ENCODE results near the gene FAM83E.

The FAM83E gene

DNA sequence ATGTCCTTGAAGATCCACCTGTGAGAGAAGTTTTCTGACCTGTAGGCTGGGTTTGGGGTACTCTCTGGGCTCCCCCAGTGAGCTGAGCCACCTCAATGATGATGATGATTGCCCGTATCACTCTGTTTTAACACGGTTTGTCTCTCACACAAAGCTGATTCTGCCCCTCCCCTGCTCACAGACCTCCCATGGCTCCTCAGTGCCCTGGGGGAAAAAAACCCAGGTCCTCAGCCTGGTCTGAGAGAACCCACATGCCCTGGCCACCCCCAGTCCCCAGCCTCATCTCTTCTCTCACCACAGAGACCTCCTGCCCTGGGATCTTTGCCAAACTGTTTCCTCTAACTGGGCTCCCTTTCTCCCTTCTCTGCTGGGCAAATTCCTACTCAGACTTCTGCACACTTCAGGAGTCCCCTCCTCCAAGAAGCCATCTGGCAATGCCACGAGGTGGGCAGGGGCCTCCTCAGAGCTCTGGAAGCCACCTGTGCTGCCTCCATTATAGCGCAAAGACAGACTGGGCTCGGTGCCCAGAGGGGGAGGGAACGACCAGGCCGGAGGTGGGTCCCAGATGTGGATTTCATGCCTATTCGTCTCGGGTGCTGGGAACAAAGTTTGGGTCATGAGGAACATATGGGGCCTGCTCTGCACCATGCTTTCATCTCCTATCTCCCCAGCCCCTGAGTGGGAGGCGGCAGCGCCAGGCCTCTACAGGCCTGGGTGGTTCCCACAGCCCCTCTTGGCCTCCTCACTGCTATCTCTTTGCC, 39.6 kb upstream of the FAM83E start:
- no peaks in the 10 kb centered on the region for H3K79me2 ChIP-seq (ENCODE audit: insufficient read depth, low read length)
- no peaks in the 10 kb centered on the region for H3K27me3 ChIP-seq (ENCODE audit: insufficient read depth, low read length, poor library complexity, severe bottlenecking)
- no peak overlapping the region for H3K4me3 ChIP-seq (ENCODE audit: low read length, poor library complexity, severe bottlenecking)
- H2AFZ ChIP-seq (ENCODE audit: low read length), result no peak overlapping the region; the same call in 1 of the 2 replicates
- H3K9me2 ChIP-seq (replicated peaks; ENCODE audit: low read depth, low read length), result no peaks in the 10 kb centered on the region
- no peaks in the 10 kb centered on the region for H3K4me1 ChIP-seq (ENCODE audit: insufficient read depth, low read length, poor library complexity, severe bottlenecking)
- no peaks in the 10 kb centered on the region for H4K20me1 ChIP-seq (ENCODE audit: insufficient read depth, low read length, poor library complexity, severe bottlenecking)
- H3K4me2 ChIP-seq (ENCODE audit: low read depth, low read length, poor library complexity, severe bottlenecking), result no peak overlapping the region
- TF ChIP-seq, protein P1, sequence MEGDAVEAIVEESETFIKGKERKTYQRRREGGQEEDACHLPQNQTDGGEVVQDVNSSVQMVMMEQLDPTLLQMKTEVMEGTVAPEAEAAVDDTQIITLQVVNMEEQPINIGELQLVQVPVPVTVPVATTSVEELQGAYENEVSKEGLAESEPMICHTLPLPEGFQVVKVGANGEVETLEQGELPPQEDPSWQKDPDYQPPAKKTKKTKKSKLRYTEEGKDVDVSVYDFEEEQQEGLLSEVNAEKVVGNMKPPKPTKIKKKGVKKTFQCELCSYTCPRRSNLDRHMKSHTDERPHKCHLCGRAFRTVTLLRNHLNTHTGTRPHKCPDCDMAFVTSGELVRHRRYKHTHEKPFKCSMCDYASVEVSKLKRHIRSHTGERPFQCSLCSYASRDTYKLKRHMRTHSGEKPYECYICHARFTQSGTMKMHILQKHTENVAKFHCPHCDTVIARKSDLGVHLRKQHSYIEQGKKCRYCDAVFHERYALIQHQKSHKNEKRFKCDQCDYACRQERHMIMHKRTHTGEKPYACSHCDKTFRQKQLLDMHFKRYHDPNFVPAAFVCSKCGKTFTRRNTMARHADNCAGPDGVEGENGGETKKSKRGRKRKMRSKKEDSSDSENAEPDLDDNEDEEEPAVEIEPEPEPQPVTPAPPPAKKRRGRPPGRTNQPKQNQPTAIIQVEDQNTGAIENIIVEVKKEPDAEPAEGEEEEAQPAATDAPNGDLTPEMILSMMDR (conservative IDR thresholded peaks at IDR 0.05; ENCODE audit: low read length), result no peak
- no peaks in the 10 kb centered on the region for H3K36me3 ChIP-seq (ENCODE audit: insufficient read depth, low read length)
- no peaks in the 10 kb centered on the region for H3K9me3 ChIP-seq (ENCODE audit: insufficient read depth, low read depth, low read length)
- no peaks in the 10 kb centered on the region for H3F3A ChIP-seq (ENCODE audit: low read depth)
- no peak overlapping the region for H3K9ac ChIP-seq (ENCODE audit: low read depth, low read length, poor library complexity, severe bottlenecking)

DNA sequence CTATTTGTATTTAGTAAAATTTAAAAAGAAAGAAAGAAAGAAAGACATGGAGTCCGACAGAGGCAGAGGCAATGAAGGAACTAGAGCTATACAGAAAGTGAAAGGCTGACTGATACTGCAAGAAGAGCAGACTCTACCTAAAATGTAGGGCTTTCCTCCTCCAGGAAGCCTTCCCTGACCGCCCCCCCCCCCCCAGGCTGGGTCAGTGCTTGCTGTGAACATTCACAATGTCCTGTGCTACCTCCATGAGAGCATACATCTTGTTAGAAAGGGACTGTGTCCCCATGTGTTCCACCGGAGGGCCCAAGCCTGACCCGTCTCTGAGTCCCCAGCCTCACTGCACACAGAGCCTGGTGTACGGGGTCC, 36.8 kb upstream of the FAM83E start:
- Histone ChIP-seq H3K36me3 (ENCODE audit: insufficient read depth, low read length) (no peaks in the 10 kb centered on the region), H3K4me2 (ENCODE audit: low read depth, low read length, poor library complexity, severe bottlenecking) (no peak overlapping the region), H3K79me2 (ENCODE audit: insufficient read depth, low read length) (no peaks in the 10 kb centered on the region), H3K9me3 (ENCODE audit: insufficient read depth, low read depth, low read length) (no peaks in the 10 kb centered on the region), H3K9me2 (replicated peaks; ENCODE audit: low read depth, low read length) (no peaks in the 10 kb centered on the region), H3K9ac (ENCODE audit: low read depth, low read length, poor library complexity, severe bottlenecking) (no peak overlapping the region), H3K4me1 (ENCODE audit: insufficient read depth, low read length, poor library complexity, severe bottlenecking) (no peaks in the 10 kb centered on the region), H4K20me1 (ENCODE audit: insufficient read depth, low read length, poor library complexity, severe bottlenecking) (no peaks in the 10 kb centered on the region), H3K4me3 (ENCODE audit: low read length, poor library complexity, severe bottlenecking) (no peak overlapping the region), H3F3A (ENCODE audit: low read depth) (no peaks in the 10 kb centered on the region), H3K27me3 (ENCODE audit: insufficient read depth, low read length, poor library complexity, severe bottlenecking) (no peaks in the 10 kb centered on the region), H2AFZ (ENCODE audit: low read length) (no peak overlapping the region)
- no peak for TF ChIP-seq EZH2phosphoT487 (IDR thresholded peaks at IDR 0.05; ENCODE audit: borderline replicate concordance)
- TF ChIP-seq, protein P1 (conservative IDR thresholded peaks at IDR 0.05; ENCODE audit: low read length), result no peak

DNA sequence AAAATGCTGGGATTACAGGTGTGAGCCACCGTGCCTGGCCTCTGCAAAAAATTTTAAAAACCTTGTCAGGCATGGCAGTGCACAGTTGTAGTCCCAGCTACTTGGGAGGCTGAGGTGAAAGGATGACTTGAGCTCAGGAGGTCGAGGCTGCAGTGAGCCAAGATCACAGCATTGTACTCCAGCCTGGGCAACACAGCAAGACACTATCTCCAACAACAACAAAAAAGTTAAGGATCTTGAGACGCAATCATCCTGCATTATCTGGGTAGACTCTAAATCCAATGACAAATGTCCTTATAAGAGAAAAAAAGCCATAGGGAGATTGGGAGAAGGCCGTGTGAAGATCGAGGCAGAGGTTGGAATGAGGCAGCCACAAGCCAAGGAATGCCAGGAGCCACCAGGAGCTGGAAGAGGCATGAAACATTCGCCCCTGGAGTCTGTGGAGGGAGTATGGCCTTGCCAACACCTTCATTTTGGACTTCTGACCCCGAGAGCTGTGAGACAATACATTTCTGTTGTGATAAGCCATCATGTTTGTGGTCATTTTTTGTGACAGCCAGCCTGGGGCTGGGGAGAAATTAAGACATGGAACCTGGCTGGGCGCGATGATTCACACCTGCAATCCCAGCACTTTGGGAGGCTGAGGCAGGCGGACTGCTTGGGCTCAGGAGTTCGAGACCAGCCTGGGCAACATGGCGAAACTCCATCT, 36.3 kb upstream of the FAM83E start:
- no peak overlapping the region for H3K9ac ChIP-seq (ENCODE audit: low read depth, low read length, poor library complexity, severe bottlenecking)
- H3K36me3 ChIP-seq (ENCODE audit: insufficient read depth, low read length), result no peaks in the 10 kb centered on the region
- no peak for TF ChIP-seq EZH2phosphoT487 (IDR thresholded peaks at IDR 0.05; ENCODE audit: borderline replicate concordance)
- TF ChIP-seq, protein P1 (conservative IDR thresholded peaks at IDR 0.05; ENCODE audit: low read length), result no peak
- no peaks in the 10 kb centered on the region for H3K27me3 ChIP-seq (ENCODE audit: insufficient read depth, low read length, poor library complexity, severe bottlenecking)
- H4K20me1 ChIP-seq (ENCODE audit: insufficient read depth, low read length, poor library complexity, severe bottlenecking), result no peaks in the 10 kb centered on the region
- peaks cover 2% of the 10 kb centered on the region for H3K4me1 ChIP-seq (ENCODE audit: insufficient read depth, low read length, poor library complexity, severe bottlenecking)
- H3K9me3 ChIP-seq (ENCODE audit: insufficient read depth, low read depth, low read length), result no peaks in the 10 kb centered on the region
- no peak overlapping the region for H3K4me2 ChIP-seq (ENCODE audit: low read depth, low read length, poor library complexity, severe bottlenecking)
- H3K79me2 ChIP-seq (ENCODE audit: insufficient read depth, low read length), result no peaks in the 10 kb centered on the region
- H3K4me3 ChIP-seq (ENCODE audit: low read length, poor library complexity, severe bottlenecking), result no peak overlapping the region
- no peak overlapping the region for H2AFZ ChIP-seq (ENCODE audit: low read length)
- H3K9me2 ChIP-seq (replicated peaks; ENCODE audit: low read depth, low read length), result no peaks in the 10 kb centered on the region
- H3F3A ChIP-seq (ENCODE audit: low read depth), result no peaks in the 10 kb centered on the region
